ENCODE results near the gene TERB2. TPM values are rescaled to one million over a fixed set of nuclear protein-coding genes. Genes with fewer than 3 reads are reported as not detected.

Gene TERB2
- total and polyA plus RNA-seq, 2 of the 4 experiments (the other 2 are of a cell fraction): not detected

DNA sequence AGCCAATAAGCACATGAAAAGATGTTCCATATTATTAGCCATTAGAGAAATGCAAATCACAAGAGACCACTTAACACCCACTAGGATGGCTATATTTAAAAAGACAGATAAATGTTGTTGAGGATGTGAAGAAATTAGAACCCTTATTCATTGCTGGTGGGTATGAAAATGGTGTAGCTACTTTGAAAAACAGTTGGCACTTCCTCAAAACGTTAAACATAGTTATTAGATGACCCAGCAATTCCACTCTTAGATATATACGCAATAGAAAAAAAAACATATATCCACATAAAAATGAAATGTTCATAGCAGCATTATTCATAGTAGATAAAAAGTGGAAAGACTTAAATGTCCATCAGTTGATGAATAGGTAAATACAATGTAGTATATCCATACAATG is 47.1 kb upstream of the TERB2 start:
- no peak overlapping the region for H2BK120ac ChIP-seq (ENCODE audit: low read depth, low read length)
- no peak overlapping the region for H3K9ac ChIP-seq (ENCODE audit: low read depth, low read length)
- no peak overlapping the region for H2BK20ac ChIP-seq (ENCODE audit: low read depth, low read length)
- H3K4me1 ChIP-seq (ENCODE audit: control insufficient read depth, insufficient read depth, low read length): no peaks in the 10 kb centered on the region
- H3K36me3 ChIP-seq (ENCODE audit: control insufficient read depth, insufficient read depth, low read length): no peaks in the 10 kb centered on the region
- H2BK5ac ChIP-seq (ENCODE audit: low read depth, low read length, poor library complexity, severe bottlenecking): no peak overlapping the region
- no peak overlapping the region for H3K23ac ChIP-seq (ENCODE audit: low read depth, low read length)
- H3K9me3 ChIP-seq (ENCODE audit: control insufficient read depth, insufficient read depth, low read length): no peaks in the 10 kb centered on the region
- ChIA-PET POLR2A (ENCODE audit: unreplicated experiment) (no interaction called here), CTCF (no interaction called here)
- no peak overlapping the region for H3K56ac ChIP-seq (ENCODE audit: extremely low read depth, insufficient read depth, low read length)
- no peak overlapping the region for H2AK9ac ChIP-seq (replicated peaks; ENCODE audit: low read depth, low read length, poor library complexity)
- H3K14ac ChIP-seq (replicated peaks; ENCODE audit: low read depth, low read length): no peak overlapping the region
- H4K91ac ChIP-seq (ENCODE audit: insufficient read depth, low read depth, low read length): no peak overlapping the region
- no peak overlapping the region for H3K4ac ChIP-seq (ENCODE audit: low read depth, low read length)
- DNase-seq (no peak), ATAC-seq (ENCODE audit: low read depth) (no peak)
- in situ Hi-C loops (cut with MboI; ENCODE audit: low sequenced_read_pairs) (no loop called here), intact Hi-C loops (cut with micrococcal nuclease) (no loop called here), dilution Hi-C loops (cut with HindIII; ENCODE audit: low sequenced_read_pairs, unreplicated experiment) (no loop called here)
- H3K9me1 ChIP-seq (ENCODE audit: insufficient read depth, low read length): no peaks in the 10 kb centered on the region
- H3K79me1 ChIP-seq (ENCODE audit: low read depth in 1 of 2, low read length in 2 of 2): no peaks in the 10 kb centered on the region
- BruUV-seq (replicated peaks): no TSS peak
- TF ChIP-seq FOS (IDR thresholded peaks at IDR 0.05; ENCODE audit: low read depth, low read length) (no peak), MXI1 (IDR thresholded peaks at IDR 0.05; ENCODE audit: borderline replicate concordance, low read depth, low read length) (no peak), CHD1 (IDR thresholded peaks at IDR 0.05; ENCODE audit: low read depth, low read length) (no peak), USF2 (IDR thresholded peaks at IDR 0.05; ENCODE audit: low read depth, low read length) (no peak), ELK1 (IDR thresholded peaks at IDR 0.05; ENCODE audit: borderline replicate concordance, low read depth, low read length) (no peak), CEBPB (IDR thresholded peaks at IDR 0.05; ENCODE audit: low read depth, low read length) (no peak)
- H2AFZ ChIP-seq (replicated peaks; ENCODE audit: low read length, poor library complexity): no peak overlapping the region
- H3K4me3 ChIP-seq (ENCODE audit: insufficient read depth, low read depth, low read length): no peak overlapping the region
- no peak overlapping the region for H2AK5ac ChIP-seq (ENCODE audit: low read depth, low read length)
- H2BK15ac ChIP-seq (ENCODE audit: low read depth, low read length): no peak overlapping the region
- no peak overlapping the region for H3K27ac ChIP-seq (ENCODE audit: insufficient read depth, low read length)
- H3K18ac ChIP-seq (ENCODE audit: low read depth, low read length): no peak overlapping the region
- H3K27me3 ChIP-seq (ENCODE audit: control insufficient read depth, insufficient read depth, low read length): no peaks in the 10 kb centered on the region
- no peak overlapping the region for H4K5ac ChIP-seq (ENCODE audit: low read depth, low read length)
- no CpG with 5 or more reads among the region's 2 CpGs for WGBS, 2 experiments (ENCODE audit: extremely low coverage in 2 of 2, insufficient read length in 1 of 2)
- no peaks in the 10 kb centered on the region for H4K20me1 ChIP-seq (ENCODE audit: insufficient read depth, low read length)
- H4K8ac ChIP-seq (ENCODE audit: low read depth in 2 of 2, low read length in 2 of 2): no peak overlapping the region
- H3K4me2 ChIP-seq (ENCODE audit: low read depth, low read length): no peak overlapping the region
